ENCODE results near the gene TMEM273.

GRCh38 chr10:49205206-49205605 lies 17.0 kb upstream of the TMEM273 start:
- no peak for TF ChIP-seq CTCF (IDR thresholded peaks at IDR 0.05)
- no peak for TF ChIP-seq POLR2A (IDR thresholded peaks at IDR 0.05)
